GM12872 (cell line): ENCODE results near the gene TSPY9.
"Not testable (repeated sequence)": the region's sequence is repeated elsewhere in the genome, so short reads cannot be mapped to it uniquely, and the experiment has no call there.

Experiments used
- TF ChIP-seq, protein P1 (sequence below): IDR thresholded peaks from 3 replicates; pipeline ENCODE4 v1.5.1; 2011; ENCODE audit warnings: low read depth, mild to moderate bottlenecking, low read length, moderate library complexity; ENCODE audit not compliant: insufficient read depth

The TSPY9 gene, protein sequence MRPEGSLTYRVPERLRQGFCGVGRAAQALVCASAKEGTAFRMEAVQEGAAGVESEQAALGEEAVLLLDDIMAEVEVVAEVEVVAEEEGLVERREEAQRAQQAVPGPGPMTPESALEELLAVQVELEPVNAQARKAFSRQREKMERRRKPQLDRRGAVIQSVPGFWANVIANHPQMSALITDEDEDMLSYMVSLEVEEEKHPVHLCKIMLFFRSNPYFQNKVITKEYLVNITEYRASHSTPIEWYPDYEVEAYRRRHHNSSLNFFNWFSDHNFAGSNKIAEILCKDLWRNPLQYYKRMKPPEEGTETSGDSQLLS

DNA sequence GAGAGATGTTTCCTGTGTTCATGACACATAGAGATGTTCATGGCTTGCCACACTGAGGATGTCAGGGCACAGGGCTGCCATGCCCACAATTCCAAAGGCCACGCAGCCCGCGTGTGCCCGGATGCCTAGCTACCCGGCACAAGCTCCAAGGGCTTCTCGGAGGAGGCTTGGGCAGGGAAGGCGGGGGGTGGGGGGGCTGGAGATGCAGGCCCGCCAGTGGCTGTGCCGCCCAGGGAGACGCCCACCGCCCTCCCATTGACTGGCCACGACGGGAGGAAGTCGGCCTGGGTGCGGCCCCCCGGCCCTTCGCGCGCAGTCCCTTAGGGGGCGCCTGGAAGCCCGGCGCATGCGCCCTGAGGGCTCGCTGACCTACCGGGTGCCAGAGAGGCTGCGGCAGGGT lies at the start of gene TSPY9:
TSS of gene TSPY9 (plus strand) at position 301 of the 400 bp plus-strand sequence. CDS start at position 347, 46 bp downstream.
- TF ChIP-seq, protein P1, sequence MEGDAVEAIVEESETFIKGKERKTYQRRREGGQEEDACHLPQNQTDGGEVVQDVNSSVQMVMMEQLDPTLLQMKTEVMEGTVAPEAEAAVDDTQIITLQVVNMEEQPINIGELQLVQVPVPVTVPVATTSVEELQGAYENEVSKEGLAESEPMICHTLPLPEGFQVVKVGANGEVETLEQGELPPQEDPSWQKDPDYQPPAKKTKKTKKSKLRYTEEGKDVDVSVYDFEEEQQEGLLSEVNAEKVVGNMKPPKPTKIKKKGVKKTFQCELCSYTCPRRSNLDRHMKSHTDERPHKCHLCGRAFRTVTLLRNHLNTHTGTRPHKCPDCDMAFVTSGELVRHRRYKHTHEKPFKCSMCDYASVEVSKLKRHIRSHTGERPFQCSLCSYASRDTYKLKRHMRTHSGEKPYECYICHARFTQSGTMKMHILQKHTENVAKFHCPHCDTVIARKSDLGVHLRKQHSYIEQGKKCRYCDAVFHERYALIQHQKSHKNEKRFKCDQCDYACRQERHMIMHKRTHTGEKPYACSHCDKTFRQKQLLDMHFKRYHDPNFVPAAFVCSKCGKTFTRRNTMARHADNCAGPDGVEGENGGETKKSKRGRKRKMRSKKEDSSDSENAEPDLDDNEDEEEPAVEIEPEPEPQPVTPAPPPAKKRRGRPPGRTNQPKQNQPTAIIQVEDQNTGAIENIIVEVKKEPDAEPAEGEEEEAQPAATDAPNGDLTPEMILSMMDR, result not testable (repeated sequence)

DNA sequence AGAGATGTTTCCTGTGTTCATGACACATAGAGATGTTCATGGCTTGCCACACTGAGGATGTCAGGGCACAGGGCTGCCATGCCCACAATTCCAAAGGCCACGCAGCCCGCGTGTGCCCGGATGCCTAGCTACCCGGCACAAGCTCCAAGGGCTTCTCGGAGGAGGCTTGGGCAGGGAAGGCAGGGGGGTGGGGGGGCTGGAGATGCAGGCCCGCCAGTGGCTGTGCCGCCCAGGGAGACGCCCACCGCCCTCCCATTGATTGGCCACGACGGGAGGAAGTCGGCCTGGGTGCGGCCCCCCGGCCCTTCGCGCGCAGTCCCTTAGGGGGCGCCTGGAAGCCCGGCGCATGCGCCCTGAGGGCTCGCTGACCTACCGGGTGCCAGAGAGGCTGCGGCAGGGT lies 20.4 kb upstream of the TSPY9 start, which contains the start of gene TSPY1:
TSS of gene TSPY1 (plus strand) at position 301 of the 400 bp plus-strand sequence. CDS start at position 347, 46 bp downstream.
- TF ChIP-seq, protein P1, result not testable (repeated sequence)

DNA sequence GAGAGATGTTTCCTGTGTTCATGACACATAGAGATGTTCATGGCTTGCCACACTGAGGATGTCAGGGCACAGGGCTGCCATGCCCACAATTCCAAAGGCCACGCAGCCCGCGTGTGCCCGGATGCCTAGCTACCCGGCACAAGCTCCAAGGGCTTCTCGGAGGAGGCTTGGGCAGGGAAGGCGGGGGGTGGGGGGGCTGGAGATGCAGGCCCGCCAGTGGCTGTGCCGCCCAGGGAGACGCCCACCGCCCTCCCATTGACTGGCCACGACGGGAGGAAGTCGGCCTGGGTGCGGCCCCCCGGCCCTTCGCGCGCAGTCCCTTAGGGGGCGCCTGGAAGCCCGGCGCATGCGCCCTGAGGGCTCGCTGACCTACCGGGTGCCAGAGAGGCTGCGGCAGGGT lies 40.5 kb downstream of the TSPY9 start, which contains the start of gene TSPY10:
TSS of gene TSPY10 (plus strand) at position 301 of the 400 bp plus-strand sequence. CDS start at position 347, 46 bp downstream.
- TF ChIP-seq, protein P1, result not testable (repeated sequence)
